Measurements from ENCODE around the gene TBC1D32.
"Not testable (repeated sequence)": the region's sequence is repeated elsewhere in the genome, so short reads cannot be mapped to it uniquely, and the experiment has no call there.

TBC1D32 gene

DNA sequence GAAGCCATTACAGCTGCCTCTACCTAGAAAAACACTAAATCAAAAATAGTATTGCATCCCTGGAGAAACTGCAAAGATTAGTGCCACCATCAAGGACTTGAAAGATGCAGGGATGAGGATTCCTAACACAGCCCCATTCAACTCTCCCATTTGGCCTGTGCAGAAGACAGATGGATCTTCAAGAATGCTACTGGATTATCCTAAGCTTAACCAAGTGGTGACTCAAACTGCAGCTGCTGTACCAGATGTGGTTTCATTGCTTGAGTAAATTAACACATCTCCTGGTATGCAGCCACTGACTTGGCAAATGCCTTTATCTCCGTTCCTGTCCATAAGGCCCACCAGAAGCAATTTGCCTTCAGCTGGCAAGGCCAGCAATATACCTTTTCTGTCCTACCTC, 117.4 kb downstream of the TBC1D32 start:
- DNase-seq: no peak

DNA sequence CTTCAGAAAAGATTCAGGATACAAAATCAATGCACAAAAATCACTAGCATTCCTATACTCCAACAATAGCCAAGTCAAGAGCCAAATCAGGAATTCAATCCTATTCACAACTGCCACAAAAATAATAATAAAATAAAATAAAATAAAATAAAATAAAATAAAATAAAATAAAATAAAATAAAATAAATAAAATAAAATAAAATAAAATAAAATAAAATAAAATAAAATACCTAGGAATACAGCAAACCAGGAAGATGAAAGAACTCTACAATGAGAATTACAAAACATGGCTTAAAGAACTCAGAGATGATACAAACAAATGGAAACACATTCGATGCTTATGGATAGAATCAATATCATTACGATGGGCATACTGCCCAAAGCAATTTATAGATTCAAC, 120.9 kb downstream of the TBC1D32 start:
- not testable (repeated sequence) for DNase-seq

DNA sequence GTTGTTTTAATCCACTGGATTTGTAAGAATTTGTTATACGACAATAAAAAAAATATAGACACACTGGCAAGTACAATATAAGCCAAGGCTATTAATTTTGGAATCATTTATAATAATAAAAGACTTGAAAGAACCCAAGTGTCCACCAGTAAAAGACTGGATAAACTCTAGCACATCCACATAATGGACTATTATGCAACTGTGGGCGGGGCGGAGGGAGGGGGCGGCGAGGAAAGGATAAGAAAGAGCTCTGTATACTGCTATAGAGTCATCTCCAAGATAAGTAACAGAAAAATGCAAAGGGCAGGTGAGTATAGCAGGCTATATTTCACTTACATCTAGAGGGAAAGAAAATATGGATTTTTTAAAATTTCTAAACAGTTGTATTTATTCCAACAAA, 123.3 kb downstream of the TBC1D32 start:
- no peak for DNase-seq

DNA sequence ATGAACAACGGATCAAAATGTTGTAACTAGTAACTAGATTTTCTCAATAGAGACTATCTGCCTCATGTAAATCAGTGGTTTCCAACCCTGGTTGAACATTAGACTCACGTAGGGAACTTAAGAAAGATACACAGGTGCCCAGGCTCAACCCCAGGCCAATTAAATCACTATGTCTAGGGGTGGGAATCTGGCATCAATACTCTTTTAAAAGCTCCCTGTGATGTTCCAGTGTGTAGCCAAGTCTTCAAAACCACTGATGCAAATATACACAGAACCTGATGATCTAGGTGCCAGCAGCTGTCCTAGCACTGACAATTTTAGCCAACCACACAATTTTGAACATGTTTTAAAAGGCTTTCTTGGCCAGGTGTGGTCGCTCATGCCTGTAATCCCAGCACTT, 128.7 kb downstream of the TBC1D32 start:
- DNase-seq: no peak

- no peak for DNase-seq
Observed at GRCh38 chr6:121201105-121201504, 133.2 kb downstream of the TBC1D32 start.

- not testable (repeated sequence) for DNase-seq
Observed at GRCh38 chr6:121196042-121196441, 138.2 kb downstream of the TBC1D32 start.

DNA sequence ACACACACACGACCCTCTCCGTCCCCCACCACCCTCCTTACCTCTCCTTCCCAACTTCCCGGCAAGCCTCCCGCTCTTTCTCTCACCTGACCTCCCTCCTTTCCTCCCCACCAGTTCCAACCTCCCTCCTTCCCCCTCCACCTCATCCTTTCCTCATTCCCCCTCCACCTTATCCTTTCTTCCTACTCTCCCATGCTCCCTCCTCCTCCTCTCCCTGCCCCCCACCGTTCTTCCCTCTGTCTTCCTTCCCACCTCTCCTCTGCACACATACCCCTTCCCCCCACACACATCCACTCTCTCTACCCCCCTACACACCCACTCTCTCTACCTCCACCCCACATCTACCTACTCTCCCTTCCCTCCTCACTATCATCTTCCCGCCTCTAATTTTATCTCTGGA, 144.2 kb downstream of the TBC1D32 start:
- no peak for DNase-seq

DNA sequence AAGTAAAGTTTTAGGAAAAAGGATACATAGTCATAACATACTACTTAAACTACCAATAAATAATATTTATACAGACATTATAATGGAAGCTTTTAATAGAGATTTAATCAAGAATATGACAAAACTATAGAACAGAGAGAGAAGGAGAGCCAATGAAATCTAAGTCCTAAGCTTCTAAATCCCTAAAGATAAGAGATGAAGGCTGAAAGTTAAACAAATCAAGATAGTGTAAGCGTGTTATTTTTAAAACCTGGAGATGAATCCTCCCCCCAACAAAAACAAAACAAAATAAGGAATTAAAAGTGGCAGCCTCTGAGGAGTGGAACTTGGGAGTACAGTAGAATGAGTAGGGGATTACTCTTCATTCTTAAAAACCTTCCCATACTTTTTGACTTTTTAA, 145.9 kb downstream of the TBC1D32 start:
- DNase-seq: no peak

DNA sequence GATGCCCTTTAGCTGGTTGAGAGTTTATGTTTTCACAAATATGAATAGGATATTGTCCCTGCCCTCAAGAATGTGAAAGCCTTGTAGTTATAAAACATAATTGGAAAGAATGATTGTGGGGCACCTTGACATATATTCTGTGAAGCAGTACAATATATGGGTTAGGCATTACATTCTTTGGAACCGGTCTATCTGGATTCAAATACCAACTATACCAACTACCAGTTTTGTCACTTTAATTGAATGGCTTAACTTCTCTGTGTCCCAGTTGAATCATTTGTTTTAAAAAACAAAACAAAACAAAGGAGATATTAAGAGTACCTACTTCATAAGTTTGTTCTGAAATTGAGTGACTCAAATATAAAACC, 146.5 kb downstream of the TBC1D32 start:
- DNase-seq: no peak

GRCh38 chr6:121187200-121187832, 147.0 kb downstream of the TBC1D32 start:
- DNase-seq: no peak

GRCh38 chr6:121183742-121184141, 150.5 kb downstream of the TBC1D32 start:
- no peak for DNase-seq

DNA sequence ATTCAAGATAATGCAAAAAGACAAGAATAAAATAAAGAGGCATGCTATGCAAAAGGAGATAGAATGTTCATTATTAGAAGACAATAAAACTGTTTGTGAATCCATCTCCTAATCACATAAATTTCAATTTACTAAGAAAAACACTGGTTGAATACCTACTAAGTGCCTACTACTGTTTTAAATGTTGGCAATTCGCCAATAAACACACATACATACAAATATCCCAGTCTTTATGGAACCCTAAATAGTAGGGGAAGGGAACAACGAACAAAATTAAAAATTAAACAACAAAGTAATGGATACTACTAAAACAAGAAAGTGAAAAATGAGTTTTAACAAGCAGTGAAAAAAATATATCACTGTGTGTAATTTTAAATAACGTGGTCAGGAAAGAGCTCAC, 158.5 kb downstream of the TBC1D32 start:
- DNase-seq: no peak

DNA sequence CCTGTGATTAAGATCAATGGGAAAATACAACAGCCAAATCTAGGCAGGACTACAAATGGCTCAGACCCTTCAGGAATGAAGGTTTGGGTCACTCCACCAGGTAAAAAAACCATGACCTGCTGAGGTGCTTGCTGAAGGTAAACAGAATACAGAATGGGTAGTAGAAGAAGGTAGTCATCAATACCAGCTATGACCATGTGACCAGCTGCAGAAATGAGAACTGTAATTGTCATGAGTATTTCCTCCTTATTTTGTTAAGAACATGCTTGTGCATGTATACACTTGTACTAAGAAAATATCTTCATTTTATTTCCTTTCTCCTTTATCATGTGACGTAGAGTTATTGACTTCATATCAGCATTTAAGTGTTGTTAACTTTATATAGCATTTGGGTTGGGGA, 161.8 kb downstream of the TBC1D32 start:
- not testable (repeated sequence) for DNase-seq

DNA sequence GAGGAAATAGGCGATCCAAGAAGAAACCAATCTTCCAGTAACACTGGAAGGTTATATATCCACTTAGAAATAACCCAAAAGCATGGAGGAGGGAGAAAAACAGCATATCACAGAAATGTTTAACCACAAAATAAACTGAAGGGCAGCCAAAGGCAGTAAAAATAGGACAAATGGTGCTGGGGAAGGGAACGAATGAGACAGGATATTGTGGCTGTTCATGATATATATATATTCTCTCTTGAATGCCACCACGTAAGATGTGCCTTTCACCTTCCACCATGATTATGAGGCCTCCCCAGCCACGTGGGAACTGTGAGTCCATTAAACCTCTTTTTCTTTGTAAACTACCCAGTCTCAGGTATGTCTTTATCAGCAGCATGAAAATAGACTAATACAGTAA, 162.4 kb downstream of the TBC1D32 start:
- no peak for DNase-seq

GRCh38 chr6:121161886-121162285, 172.4 kb downstream of the TBC1D32 start:
- DNase-seq: no peak

DNA sequence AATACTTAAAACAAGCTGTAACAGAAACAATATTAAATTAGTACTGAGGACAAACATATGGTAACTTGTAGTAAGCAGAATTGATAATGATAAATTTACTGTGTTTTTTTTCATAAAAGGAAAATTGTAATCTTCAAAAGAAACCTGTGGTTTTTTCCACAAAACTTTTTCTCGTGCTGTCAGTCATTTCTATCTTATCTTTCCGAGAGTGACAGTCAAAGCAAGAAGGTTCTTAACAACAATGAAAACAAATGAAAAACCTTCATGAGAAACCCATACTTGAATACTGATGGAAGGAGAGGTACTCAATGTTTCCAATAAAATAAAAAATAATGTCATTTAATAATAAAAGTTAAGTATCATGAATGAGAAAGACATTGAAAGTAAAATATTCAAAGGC, 174.0 kb downstream of the TBC1D32 start:
- no peak for DNase-seq

GRCh38 chr6:121158891-121159290, 175.4 kb downstream of the TBC1D32 start:
- no peak for DNase-seq

GRCh38 chr6:121158438-121158837, 175.8 kb downstream of the TBC1D32 start:
- DNase-seq: no peak

GRCh38 chr6:121157906-121158305, 176.4 kb downstream of the TBC1D32 start:
- DNase-seq: no peak

DNA sequence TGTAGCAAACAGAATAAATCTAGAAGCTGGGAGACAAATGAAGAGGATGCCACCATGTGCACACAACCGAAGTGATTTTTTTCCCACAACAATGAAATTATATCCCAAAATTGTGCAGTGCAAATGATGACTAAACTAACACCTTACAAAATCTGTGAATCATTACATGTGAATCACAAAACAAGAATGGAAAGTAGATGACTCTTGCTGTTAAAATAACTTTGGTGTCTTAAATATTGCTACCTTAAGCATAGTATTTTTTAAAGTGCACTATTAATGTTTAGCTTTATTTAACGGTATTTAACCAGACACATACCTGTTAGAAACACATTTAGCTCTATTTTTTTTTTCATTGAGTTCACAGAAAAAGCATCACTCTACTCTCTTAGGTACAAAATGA, 190.8 kb downstream of the TBC1D32 start:
- DNase-seq: no peak

- no peak for DNase-seq
Observed at GRCh38 chr6:121142093-121142492, 192.2 kb downstream of the TBC1D32 start.

- no peak for DNase-seq
Observed at GRCh38 chr6:121135425-121135824, 198.9 kb downstream of the TBC1D32 start.

DNA sequence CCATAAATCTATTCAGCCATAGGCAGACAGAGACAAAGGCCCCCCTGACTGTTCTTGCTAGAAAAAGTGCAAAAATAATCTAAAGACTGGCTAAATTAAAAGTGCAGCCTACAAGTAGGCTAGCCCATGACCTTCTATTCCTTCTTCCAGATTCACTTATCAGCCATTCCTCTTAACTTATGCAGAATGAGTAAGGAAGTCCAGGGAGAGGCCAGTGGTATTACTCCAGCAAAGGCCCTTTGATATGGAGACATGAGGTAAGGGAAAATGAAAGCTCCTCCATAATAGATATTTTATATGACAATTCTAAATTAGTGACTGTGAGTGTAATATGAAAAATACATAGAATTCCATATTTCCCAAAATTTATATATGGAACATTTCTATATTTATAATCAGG, 199.4 kb downstream of the TBC1D32 start:
- no peak for DNase-seq

DNA sequence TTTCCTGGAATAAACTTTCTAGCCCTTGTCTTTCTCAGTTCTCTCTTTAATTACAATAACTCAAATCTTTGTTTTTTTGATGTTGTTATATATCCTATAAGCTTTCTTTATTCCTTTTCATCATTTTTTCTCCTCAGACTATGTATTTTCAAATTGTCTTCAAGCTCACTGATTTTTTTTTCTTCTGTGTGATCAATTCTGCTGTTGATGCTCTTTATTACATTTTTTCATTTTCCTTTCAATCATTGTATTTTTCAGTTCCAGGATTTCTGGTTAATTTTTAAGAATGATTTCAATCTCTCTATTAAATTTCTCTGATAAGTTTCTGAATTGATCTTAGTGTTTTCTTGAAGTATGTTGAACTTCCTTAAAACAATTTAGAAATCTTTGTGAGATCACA, 209.7 kb downstream of the TBC1D32 start:
- DNase-seq: no peak

DNA sequence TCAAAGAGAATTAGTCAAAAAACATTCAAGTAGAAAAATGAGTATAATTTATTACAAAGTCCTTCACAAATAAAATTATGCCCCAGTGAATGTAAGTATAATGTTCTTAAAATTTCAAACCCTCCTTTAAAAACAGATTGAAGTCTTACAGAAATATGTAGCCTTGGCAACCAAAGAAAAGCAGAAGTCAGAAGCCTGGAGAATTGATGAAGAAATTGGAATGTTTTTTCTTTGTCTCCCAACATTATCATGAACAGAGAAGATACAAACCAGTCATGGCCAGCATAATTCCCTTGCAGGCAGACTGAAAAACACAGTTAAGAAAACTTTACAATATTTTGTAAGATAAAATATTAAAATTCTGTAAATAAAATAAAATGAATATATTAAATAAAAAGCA, 221.9 kb downstream of the TBC1D32 start:
- DNase-seq: no peak

- DNase-seq: no peak
Observed at GRCh38 chr6:121110733-121111132, 223.5 kb downstream of the TBC1D32 start.
